Effector CD8-positive, alpha-beta T cell (primary cell): ENCODE results near the gene GALR3.

ENCODE experiments used
- DNase-seq: peaks from one replicate; lab custom pipeline; 2025; lab: John Stamatoyannopoulos, UW

Gene GALR3

DNA sequence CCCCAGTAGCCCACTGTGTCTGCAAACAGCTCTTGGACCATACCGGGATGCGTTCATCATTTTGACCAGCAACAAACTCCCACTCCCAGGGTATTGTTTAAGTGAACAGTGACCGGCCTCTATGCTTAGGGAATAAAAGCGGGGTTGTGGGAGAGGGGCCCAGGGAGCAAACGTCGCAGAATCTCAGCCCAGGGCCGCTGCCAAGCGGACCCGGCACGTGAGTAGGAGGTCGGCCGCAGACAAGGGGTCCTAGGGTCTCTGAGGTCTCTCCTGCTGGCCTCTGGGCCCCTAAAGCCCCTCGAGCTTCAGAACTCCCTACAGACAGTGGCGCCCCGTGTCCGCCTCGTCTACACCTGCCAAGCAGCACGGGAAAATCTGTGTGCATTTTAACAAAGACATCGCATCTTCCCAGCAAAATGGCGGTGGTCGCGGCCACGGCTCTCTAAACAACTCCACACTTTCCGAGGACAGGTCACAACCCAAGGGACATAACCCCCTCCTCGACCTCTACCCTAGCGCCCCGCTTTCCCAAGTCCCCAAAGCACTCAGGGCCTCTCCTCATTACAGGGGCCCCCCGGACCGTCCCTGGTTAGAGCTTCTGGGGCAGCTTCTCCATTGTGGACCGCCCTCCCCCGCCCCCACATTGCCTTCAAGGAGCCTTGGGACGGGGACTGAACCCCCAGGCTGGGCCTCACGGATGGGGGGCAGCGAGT lies 19.4 kb upstream of the GALR3 start:
- no peak for DNase-seq

DNA sequence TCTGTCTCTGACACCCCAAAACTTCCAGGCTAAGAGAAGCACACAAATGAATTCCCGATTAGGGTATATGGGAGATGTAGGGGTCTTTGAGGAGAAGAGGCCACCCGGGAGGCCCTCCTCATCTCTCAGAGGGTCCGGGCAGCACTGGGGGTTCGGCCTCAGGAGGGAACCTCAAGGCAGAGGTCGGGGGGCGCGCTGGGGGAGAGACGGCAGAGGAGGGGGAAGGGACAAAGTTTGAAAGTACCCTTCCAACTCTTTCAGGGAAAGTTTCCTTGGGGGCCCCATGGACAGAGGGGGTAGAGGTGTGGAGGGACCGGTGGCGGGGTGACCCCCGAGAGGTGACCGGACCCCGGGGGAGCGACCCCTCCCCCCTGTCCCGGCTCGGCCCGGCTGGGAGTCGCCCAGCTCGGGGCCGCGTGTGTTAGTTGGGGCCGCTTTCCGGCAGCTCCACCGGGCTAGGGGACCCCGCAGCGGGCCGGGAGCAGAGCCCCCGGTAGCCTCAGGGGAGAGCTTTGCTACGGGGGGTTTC lies 18.8 kb upstream of the GALR3 start:
- no peak for DNase-seq

DNA sequence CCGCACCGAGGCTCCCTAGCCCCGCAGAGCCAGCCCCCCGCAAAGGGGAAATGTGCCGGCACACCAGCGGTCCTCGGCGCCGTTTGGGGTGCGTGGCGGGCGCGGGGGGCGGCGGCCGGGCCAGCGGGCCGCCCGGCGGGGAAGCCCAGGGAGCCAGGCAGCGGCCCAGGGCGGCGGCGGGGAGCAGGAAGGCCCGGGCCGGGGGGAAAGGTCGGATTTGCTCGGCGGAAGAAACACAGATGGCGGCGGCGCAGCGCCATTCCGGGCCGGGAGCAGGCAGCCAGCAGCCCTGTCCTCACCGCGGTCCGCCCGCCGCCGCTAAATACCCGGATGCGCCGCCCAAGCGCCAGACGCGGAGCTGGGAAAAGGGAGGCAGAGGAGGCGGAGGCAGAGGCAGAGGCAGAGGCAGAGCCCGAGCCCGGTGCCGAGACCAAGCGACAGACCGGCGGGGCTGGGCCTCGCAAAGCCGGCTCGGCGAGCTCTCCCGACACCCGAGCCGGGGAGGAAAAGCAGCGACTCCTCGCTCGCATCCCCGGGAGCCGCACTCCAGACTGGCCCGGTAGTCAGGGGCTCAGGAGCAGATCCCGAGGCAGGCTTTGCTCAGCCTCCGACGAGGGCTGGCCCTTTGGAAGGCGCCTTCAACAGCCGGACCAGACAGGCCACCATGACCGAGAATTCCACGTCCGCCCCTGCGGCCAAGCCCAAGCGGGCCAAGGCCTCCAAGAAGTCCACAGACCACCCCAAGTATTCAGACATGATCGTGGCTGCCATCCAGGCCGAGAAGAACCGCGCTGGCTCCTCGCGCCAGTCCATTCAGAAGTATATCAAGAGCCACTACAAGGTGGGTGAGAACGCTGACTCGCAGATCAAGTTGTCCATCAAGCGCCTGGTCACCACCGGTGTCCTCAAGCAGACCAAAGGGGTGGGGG lies 18.0 kb upstream of the GALR3 start:
- DNase-seq = peak; percentile 37

DNA sequence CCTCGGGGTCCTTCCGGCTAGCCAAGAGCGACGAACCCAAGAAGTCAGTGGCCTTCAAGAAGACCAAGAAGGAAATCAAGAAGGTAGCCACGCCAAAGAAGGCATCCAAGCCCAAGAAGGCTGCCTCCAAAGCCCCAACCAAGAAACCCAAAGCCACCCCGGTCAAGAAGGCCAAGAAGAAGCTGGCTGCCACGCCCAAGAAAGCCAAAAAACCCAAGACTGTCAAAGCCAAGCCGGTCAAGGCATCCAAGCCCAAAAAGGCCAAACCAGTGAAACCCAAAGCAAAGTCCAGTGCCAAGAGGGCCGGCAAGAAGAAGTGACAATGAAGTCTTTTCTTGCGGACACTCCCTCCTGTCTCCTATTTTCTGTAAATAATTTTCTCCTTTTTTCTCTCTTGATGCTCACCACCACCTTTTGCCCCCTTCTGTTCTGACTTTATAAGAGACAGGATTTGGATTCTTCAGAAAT lies 17.3 kb upstream of the GALR3 start:
- DNase-seq = no peak

DNA sequence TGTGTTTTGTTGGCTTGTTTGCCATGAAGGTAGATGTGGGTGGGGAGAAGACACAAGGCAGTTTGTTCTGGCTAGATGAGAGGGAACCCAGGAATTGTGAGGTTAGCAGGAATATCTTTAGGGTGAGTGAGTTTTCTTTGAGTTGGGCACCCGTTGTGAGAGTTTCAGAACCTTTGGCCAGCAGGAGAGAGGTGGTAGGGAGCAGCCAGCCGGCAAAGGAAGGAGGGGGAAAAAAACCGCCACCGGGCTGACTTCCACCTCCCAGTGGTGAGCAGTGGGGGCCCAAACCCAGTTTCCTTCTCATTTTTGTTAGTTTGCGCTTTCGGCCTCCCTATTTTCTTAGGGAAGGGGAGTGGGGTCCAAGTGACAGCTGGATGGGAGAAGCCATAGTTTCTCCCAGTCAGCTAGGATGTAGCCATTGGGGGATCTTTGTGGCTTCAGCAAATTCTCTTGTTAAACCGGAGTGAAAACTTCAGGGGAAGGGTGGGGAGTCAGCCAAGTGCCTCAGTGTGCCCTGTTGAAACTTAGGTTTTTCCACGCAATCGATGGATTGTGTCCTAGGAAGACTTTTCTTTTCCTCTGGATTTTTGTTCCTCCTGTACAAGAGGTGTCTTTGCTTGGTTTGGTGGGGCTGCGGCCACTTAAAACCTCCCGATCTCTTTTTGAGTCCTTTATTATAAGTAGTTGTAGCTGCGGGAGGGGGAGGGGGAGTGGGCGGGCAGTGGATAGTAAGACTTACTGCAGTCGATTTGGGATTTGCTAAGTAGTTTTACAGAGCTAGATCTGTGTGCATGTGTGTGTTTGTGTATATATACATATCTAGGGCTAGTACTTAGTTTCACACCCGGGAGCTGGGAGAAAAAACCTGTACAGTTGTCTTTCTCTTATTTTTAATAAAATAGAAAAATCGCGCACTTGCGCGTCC lies 16.5 kb upstream of the GALR3 start:
- DNase-seq = no peak

DNA sequence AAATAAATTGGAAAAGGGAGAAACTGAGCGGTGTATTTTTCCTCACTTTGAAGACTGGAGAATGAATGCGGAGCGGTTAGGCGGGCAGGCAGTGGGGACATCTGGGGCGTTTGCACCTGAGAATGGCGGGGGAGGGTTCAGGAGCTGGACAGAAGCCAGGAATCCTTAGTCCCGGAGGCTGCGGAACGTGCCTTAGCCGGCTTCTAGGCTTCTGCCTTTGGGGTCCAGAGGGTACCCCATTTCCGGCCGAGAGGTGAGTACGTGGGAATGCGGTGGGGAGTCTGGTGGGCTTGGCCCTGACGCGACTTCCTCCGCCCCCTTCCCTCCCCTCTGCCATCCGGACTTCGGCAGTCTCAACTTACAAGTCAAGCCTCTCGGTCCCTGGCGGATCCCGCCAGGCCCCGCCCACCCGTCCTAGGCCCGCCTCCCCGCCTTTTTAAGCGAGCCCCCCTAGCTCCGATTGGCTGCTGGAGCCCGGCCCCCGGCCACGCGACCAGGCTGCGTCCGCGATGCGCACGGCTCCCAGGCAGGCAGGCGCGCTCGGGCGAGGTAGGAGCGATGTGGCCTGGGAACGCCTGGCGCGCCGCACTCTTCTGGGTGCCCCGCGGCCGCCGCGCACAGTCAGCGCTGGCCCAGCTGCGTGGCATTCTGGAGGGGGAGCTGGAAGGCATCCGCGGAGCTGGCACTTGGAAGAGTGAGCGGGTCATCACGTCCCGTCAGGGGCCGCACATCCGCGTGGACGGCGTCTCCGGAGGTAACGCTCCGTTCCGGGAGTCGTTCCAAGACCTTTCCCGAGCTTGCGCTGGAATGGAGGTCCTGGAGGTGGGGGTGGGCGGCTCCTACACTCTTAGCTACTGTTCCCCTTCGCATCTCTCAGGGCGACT lies 15.5 kb upstream of the GALR3 start, which contains the start of gene GCAT:
TSS of gene GCAT (plus strand) at position 525 of the 884 bp plus-strand sequence. CDS start at position 559, 34 bp downstream.
- DNase-seq = peak; percentile 81

DNA sequence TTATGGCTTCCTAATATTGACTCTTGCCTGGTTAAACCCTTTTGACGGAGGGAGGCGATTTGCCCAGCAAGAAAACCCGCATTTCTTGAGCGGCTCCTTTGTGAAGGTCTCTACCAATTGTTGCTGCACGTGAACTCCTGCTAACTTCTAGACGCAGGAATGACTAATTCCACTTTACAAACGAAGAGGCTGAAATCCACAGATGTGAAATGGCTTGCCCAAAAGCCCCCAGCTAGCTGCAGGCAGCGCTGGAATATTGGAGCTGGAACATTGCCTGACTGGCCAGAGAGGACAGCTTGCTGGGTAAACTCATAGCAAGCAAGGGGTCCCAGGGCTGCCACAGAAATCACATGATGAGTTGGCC lies 14.9 kb upstream of the GALR3 start:
- no peak for DNase-seq

DNA sequence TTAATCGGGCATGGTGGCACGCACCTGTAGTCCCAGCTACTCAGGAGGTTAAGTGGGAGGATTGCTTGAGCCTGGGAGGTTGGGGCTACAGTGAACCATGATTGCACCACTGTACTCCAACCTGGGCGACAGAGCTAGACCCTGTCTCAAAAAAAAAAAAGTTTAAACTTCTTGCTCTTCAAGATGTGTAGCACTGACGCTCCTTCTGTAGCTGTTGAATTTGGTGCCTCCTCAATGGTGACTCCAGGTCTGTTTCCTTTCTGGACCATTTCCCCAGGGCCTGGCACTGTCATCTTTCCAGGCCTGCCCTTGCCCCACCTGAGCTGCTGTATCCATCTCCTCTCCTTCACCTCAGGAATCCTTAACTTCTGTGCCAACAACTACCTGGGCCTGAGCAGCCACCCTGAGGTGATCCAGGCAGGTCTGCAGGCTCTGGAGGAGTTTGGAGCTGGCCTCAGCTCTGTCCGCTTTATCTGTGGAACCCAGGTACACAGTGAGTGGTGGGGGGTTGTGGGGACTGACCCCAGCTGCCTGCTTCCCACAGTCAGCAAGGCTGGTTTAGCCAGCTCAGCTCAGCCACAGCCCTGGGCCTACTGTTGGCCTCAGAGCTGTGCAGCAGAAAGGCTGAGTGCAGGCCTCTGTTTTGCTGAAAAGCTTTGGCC lies 13.4 kb upstream of the GALR3 start:
- DNase-seq = no peak

DNA sequence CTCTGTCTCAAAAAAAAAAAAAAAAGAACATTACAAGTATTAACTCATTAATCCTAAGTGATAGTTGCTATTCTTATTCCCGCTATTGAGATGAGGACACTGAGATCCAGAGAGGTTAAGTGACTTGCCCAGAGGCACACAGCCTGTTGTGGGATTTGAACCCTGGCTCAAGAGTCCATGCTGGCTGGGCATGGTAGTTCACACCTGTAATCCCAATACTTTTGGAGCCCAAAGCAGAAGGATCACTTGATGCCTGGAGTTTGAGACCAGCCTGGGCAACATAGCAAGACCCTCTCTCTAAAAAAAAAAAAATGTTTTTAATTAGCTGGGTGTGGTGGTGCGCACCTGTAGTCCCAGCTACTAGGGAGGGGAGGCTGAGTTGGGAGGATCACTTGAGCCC lies 11.3 kb upstream of the GALR3 start:
- DNase-seq = no peak

DNA sequence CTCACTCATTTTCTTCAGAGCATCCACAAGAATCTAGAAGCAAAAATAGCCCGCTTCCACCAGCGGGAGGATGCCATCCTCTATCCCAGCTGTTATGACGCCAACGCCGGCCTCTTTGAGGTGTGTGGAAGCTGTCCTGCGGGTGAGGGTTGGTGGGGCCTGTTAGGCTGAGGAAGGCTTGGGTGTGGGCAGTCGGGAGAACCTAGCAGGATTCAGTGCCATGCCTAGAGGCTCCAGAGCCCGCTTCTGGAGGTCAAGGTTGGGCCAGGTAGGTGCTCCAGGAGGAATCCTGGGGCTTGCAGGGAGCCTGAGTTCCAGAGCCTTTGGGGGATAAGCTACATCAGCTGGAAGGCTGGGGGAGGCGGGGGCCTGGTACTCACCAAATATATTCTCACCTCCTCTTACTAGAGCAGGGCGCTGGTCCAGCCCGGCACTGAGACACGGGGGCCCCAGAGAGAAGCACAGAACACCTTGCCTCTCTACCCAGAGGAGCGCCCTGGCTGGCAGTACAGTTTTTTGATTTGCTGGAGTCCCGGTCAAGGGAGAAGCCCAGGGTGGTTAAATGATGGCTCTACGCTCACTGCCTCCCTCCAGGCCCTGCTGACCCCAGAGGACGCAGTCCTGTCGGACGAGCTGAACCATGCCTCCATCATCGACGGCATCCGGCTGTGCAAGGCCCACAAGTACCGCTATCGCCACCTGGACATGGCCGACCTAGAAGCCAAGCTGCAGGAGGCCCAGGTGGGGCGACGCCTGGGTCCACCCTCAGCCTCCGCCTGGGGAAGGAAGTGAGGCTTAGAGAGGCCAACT lies 10.1 kb upstream of the GALR3 start:
- no peak for DNase-seq

DNA sequence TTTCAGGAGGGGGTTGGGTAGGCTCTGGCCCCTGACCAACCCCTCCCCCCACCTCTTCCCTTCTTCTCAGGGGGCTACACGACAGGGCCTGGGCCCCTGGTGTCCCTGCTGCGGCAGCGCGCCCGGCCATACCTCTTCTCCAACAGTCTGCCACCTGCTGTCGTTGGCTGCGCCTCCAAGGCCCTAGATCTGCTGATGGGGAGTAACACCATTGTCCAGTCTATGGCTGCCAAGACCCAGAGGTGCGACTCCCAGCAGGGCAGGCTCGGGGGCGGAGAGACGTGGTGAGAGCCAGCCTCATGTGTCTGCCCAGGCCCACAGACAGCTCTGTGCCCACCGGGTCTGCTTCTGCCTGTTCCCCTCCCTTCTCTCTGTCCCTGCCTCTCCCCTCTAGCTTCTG lies 7.6 kb upstream of the GALR3 start:
- no peak for DNase-seq

DNA sequence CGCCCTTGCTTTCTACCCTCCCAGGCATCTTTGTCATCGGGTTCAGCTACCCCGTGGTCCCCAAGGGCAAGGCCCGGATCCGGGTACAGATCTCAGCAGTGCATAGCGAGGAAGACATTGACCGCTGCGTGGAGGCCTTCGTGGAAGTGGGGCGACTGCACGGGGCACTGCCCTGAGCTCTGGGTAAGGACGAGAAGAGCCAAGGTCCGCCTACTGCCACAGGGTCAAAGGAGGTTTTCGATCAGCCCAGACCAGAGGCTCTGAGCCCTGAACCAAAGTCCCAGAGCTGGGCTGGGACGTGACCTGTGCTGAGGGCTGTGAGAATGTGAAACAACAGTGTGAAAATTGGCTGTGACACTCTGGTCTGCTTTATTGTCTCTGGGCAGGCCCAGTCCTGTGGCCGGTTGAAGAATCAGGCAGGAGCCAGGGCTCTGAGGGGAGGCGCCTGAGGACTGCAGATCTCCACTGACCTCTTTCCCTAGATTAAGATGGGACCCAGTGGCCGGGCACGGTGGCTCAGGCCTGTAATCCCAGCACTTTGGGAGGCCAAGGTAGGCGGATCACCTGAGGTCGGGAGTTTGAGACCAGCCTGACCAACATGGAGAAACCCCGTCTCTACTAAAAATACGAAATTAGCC lies 6.5 kb upstream of the GALR3 start:
- no peak for DNase-seq

DNA sequence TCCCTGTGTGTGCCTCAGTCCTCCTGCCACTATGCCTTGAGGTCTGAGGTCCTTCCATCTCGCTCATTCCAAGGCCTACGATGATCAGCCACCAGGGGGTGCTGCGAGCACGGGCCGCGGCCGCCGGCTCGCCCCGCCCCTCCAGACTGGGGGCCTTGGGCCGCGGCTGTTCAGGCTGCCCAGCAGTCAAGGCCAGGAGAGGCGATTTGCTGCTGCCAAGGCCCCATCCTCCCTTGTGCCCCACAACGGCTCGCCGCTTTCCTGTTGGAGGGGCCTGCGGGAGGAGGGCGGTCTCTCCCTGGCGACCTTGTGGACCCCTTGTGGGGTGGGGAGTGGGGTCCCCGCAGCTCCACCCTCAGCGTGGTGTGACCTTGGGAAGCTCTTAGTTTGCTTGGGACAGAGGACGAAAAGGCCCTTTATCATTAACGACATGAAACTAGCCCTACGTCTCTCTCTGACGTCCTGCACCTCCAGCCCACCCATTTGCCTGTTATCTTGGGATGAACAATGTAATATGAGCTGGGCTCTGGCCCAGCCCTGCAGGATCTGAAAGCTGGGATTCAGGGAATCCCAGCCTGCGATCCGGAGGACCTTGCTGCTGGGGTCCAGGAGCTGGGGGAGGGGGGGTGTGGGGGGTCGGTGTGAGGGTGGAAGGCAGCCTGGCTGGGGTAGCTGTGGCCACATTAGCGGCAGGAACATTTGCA lies 5.3 kb upstream of the GALR3 start:
- peak; percentile 70 for DNase-seq

DNA sequence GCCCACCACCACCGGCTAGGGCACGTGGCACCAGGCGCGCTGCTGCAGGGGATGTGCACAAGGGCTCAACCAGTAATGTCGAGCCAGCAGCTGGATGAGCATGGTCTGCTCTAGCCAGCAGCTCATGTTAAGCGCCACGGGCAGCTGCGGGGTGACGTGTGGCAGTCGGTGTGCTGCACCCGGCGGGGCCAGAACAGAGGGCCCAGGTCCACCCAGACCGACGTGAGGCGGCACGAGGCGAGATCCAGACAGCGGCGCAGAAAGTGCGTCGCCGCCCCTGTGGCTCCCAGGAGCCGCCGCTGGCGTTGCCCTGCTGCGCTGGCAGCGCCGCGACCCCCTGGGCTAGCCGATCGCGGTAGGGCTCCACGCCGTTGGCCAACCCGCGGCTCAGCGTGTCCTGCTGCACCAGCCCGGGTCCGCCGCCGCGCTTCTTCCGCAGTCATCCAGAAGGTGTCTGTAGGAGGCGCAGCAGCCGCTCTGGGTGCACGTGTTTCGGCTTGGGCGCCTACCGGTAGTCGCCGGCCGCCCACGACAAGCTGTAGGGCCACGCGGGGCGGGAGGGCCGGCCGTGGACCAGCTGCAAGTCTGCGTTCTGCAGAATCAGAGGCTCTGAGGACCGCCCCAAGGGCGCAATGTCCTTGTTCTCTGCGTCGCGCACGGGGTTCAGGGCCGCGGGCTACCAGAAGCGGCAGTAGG lies 4.6 kb upstream of the GALR3 start:
- DNase-seq = peak; percentile 35

DNA sequence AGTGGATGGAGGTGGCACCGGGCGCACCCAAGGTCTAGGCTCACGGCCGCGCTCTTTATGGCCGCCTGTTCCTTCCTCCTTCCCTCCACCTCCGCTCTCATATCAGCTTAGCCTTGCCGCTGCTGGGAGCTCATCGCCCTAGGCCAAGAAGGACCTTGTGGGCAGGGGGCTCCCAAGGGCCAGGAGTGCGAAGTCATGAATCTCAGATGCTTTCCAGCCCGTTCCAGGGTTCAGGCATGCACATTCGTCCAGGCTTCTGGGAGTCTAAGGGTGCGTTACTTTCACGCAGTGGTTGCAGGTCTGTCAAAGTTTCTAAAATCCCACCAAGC lies 4.1 kb upstream of the GALR3 start:
- no peak for DNase-seq

DNA sequence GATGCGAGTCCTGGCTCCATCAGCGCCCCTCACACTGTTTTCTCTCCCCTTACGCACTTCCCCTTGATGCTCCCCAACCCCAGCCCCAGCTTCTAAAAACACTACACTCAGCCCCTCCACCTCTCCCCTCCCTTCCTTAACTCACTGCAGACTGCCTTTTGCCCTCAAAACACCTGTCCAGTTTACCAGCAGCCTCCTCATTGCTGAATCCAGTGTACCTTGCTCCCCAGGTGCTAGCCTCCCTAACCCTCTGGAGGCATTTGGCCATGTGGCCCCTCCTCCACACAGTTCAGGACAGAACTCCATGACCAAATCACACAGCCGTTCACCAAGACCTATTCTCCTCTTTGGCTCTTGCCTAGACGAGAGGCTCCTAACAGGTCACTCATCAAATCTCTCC lies 2.8 kb upstream of the GALR3 start:
- DNase-seq = no peak

DNA sequence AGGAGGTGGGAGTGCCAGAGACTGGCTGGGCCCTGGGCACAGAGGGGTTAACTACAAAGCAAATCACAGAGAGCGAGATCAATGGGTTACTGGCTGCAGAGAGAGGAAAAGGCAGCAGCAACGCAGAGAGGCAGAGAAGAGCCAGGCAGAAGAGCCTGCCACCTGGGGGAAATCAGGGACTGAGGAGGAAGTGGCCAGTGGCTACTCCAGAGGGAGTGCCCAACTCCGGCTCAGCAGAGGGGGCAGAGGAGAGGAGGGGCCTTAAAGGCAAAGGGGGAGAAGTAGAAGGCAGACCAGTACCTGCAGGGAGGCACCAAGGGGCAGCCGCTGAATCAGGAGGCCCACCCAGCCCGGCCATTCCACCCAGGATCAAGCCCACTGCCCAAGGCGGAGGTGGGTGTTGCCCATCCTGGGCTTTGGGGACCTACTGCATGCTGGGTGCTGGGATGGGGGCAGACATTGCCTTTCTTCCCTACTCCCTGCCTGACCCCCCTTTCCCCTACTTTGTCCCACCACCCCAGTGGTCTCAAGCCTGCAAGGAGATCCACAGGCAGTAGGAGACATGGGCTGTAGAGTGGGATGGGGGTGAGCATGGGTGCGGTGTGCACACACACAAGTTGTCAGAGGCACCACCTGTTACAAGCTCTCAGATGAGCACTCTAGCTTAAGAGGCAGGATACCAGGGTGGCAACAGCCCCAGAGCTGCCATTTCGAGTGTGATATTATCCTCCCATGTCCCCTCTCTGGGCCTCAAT lies 926 bp upstream of the GALR3 start:
- no peak for DNase-seq
